H9 (cell line): ENCODE results near the gene KIAA1549. TPM values are rescaled to one million over a fixed set of nuclear protein-coding genes. Genes with fewer than 3 reads are reported as not detected.

ENCODE experiments used
- DNase-seq: peaks from one replicate; pipeline ENCODE4 v3.0.0-alpha.2; 2017
- H2AFZ ChIP-seq: one replicate; pipeline ENCODE4 v1.6.1; 2013; ENCODE audit warnings: mild to moderate bottlenecking, low read length, control low read depth, moderate library complexity
- H2AK5ac ChIP-seq: 2 replicates; pipeline ENCODE4 v1.6.1; 2013; ENCODE audit warnings: low read length, control low read depth, mixed read lengths; ENCODE audit not compliant: insufficient read length
- H2BK120ac ChIP-seq: one replicate; pipeline ENCODE4 v1.6.1; 2013; ENCODE audit warnings: low read depth, mild to moderate bottlenecking, low read length, control low read depth, inconsistent platforms; ENCODE audit not compliant: poor library complexity, severe bottlenecking
- H2BK12ac ChIP-seq: 2 replicates; pipeline ENCODE4 v1.6.1; 2013; ENCODE audit warnings: low read length, control low read depth, mixed read lengths, low read depth; ENCODE audit not compliant: insufficient read length
- H2BK15ac ChIP-seq: 2 replicates; pipeline ENCODE4 v1.6.1; 2013; ENCODE audit warnings: low read depth, low read length, control low read depth
- H2BK20ac ChIP-seq: one replicate; pipeline ENCODE4 v1.6.1; 2013; ENCODE audit warnings: low read depth, mild to moderate bottlenecking, low read length, control low read depth, inconsistent platforms; ENCODE audit not compliant: poor library complexity, severe bottlenecking
- H2BK5ac ChIP-seq: 2 replicates; pipeline ENCODE4 v1.6.1; 2013; ENCODE audit warnings: low read length, control low read depth, mixed read lengths; ENCODE audit not compliant: insufficient read length
- H3K14ac ChIP-seq: 2 replicates; pipeline ENCODE4 v1.6.1; 2013; ENCODE audit warnings: low read length, control low read depth; ENCODE audit not compliant: insufficient read depth
- H3K18ac ChIP-seq: 2 replicates; pipeline ENCODE4 v1.6.1; 2013; ENCODE audit warnings: low read depth, mild to moderate bottlenecking, mixed read lengths, low read length, control low read depth; ENCODE audit not compliant: insufficient read length
- H3K23ac ChIP-seq: 2 replicates; pipeline ENCODE4 v1.6.1; 2013; ENCODE audit warnings: low read length, control low read depth, mixed read lengths, low read depth; ENCODE audit not compliant: insufficient read length
- H3K23me2 ChIP-seq: 2 replicates; pipeline ENCODE4 v1.6.1; 2013; ENCODE audit warnings: low read depth, mild to moderate bottlenecking, mixed read lengths, low read length, control low read depth; ENCODE audit not compliant: insufficient read length, poor library complexity, severe bottlenecking
- H3K27ac ChIP-seq: 2 replicates; pipeline ENCODE4 v1.5.1; 2013; ENCODE audit warnings: low read length, control low read depth, mixed read lengths, low read depth; ENCODE audit not compliant: insufficient read length
- H3K27me3 ChIP-seq: 2 replicates; pipeline ENCODE4 v1.6.1; 2013; ENCODE audit warnings: low read length, control low read depth, inconsistent platforms; ENCODE audit not compliant: insufficient read depth
- H3K4ac ChIP-seq: 2 replicates; pipeline ENCODE4 v1.6.1; 2013; ENCODE audit warnings: low read depth, mild to moderate bottlenecking, control low read depth, inconsistent platforms, low read length, moderate library complexity
- H3K4me1 ChIP-seq: 2 replicates; pipeline ENCODE4 v1.6.1; 2013; ENCODE audit warnings: low read length, control low read depth, inconsistent platforms; ENCODE audit not compliant: insufficient read depth
- H3K4me2 ChIP-seq: 2 replicates; pipeline ENCODE4 v1.6.1; 2013; ENCODE audit warnings: low read length, control low read depth, mixed read lengths; ENCODE audit not compliant: insufficient read length, insufficient read depth
- H3K56ac ChIP-seq: 2 replicates; pipeline ENCODE4 v1.6.1; 2013; ENCODE audit warnings: low read depth, mild to moderate bottlenecking, mixed read lengths, low read length, control low read depth; ENCODE audit not compliant: insufficient read length
- H3K79me1 ChIP-seq: 2 replicates; pipeline ENCODE4 v1.6.1; 2013; ENCODE audit warnings: low read depth, mild to moderate bottlenecking, moderate library complexity, low read length, control low read depth, inconsistent platforms; ENCODE audit not compliant: insufficient read depth, poor library complexity, severe bottlenecking
- H3K79me2 ChIP-seq: 2 replicates; pipeline ENCODE4 v1.6.1; 2013; ENCODE audit warnings: low read length, control low read depth, inconsistent platforms; ENCODE audit not compliant: insufficient read depth
- H3K9ac ChIP-seq: 2 replicates; pipeline ENCODE4 v1.6.1; 2013; ENCODE audit warnings: low read length, control low read depth, mixed read lengths; ENCODE audit not compliant: insufficient read length; ENCODE audit errors: extremely low read depth
- H3K9me3 ChIP-seq: one replicate; pipeline ENCODE4 v1.6.1; 2013; ENCODE audit warnings: low read depth, low read length, inconsistent platforms; ENCODE audit not compliant: control insufficient read depth
- H3T11ph ChIP-seq: one replicate; pipeline ENCODE4 v1.6.1; 2013; ENCODE audit warnings: mild to moderate bottlenecking, low read length, control low read depth, inconsistent platforms
- H4K20me1 ChIP-seq: one replicate; pipeline ENCODE4 v1.6.1; 2013; ENCODE audit not compliant: control insufficient read depth, insufficient read length, insufficient read depth
- H4K5ac ChIP-seq: 2 replicates; pipeline ENCODE4 v1.6.1; 2013; ENCODE audit warnings: low read depth, mild to moderate bottlenecking, mixed read lengths, low read length, control low read depth; ENCODE audit not compliant: insufficient read length
- H4K8ac ChIP-seq: replicated peaks from 2 replicates; pipeline ENCODE4 v1.6.1; 2013; ENCODE audit warnings: low read length, control low read depth, mixed read lengths, low read depth; ENCODE audit not compliant: insufficient read length
- H4K91ac ChIP-seq: 2 replicates; pipeline ENCODE4 v1.6.1; 2013; ENCODE audit warnings: low read depth, mild to moderate bottlenecking, moderate library complexity, mixed read lengths, low read length, control low read depth; ENCODE audit not compliant: insufficient read length
- H3K27ac Mint-ChIP-seq, 3 experiments: 2 replicates in 2 of 3; 3 replicates in 1 of 3; pipeline ENCODE4 v1.8.0; 2020 to 2021; ENCODE audit warnings: mixed read lengths in 3 of 3, mild to moderate bottlenecking in 1 of 3, moderate library complexity in 1 of 3
- H3K27me3 Mint-ChIP-seq: 2 replicates; pipeline ENCODE4 v1.8.0; 2021; ENCODE audit warnings: low read depth, mild to moderate bottlenecking, moderate library complexity, mixed read lengths
- H3K36me3 Mint-ChIP-seq, 3 experiments: 2 replicates in 2 of 3; 3 replicates in 1 of 3; pipeline ENCODE4 v1.8.0; 2020 to 2021; ENCODE audit warnings: low read depth in 3 of 3, mixed read lengths in 3 of 3; ENCODE audit not compliant: insufficient read depth in 1 of 3
- H3K4me1 Mint-ChIP-seq, 2 experiments: 2 replicates each; pipeline ENCODE4 v1.8.0; 2020; ENCODE audit warnings: mixed read lengths in 2 of 2
- H3K4me3 Mint-ChIP-seq, 2 experiments: 2 replicates in 1 of 2; 3 replicates in 1 of 2; pipeline ENCODE4 v1.8.0; 2020 to 2021; ENCODE audit warnings: mild to moderate bottlenecking in 2 of 2, mixed read lengths in 2 of 2, moderate library complexity in 1 of 2
- H3K9me3 Mint-ChIP-seq, 2 experiments: 2 replicates in 1 of 2; 3 replicates in 1 of 2; pipeline ENCODE4 v1.8.0; 2020; ENCODE audit warnings: mild to moderate bottlenecking in 2 of 2, mixed read lengths in 2 of 2, moderate library complexity in 1 of 2
- CTCF ChIP-seq: fragments of 200-600 bp; sonication (generic); conservative IDR thresholded peaks from 3 replicates; pipeline ENCODE4 v1.8.0; 2021; ENCODE audit warnings: antibody characterized with exemption, mild to moderate bottlenecking
- WGBS: extraction: QIAGEN DNeasy Blood & Tissue Kit; methylation state at CpG from one replicate; pipeline ENCODE4 v1.1.7; 2013; ENCODE audit warnings: missing lambda C conversion rate, low lambda C conversion rate, mixed read lengths; ENCODE audit not compliant: insufficient read length; ENCODE audit errors: extremely low coverage; 5-methylcytosine and 5-hydroxymethylcytosine counted together
- total RNA-seq: library from RNA; stranded (reverse); gene quantifications from 2 replicates; pipeline ENCODE4 v1.2.1, GENCODE V29; 2021

The KIAA1549 gene
- total RNA-seq, 1 experiment from 2014 or later, result 11.9 TPM

- Histone ChIP-seq H3K56ac (no peak overlapping the region), H2BK15ac (no peak overlapping the region), H3K14ac (no peak overlapping the region), H3K18ac (no peak overlapping the region), H3K23me2 (no peaks in the 10 kb centered on the region), H3K9me3 (no peaks in the 10 kb centered on the region), H3K4me2 (no peak overlapping the region), H2BK120ac (no peak overlapping the region), H4K8ac (no peak overlapping the region), H3K79me1 (no peaks in the 10 kb centered on the region), H4K20me1 (no peaks in the 10 kb centered on the region), H2BK20ac (no peak overlapping the region), H4K91ac (no peak overlapping the region), H2BK5ac (no peak overlapping the region), H2AFZ (no peak overlapping the region), H2AK5ac (no peak overlapping the region), H3T11ph (no peak overlapping the region), H3K79me2 (no peaks in the 10 kb centered on the region), H3K23ac (no peak overlapping the region), H3K27me3 (no peaks in the 10 kb centered on the region), H3K4me1 (peaks cover 3% of the 10 kb centered on the region; the same call in 1 of the 2 replicates), H3K9ac (no peak overlapping the region), H3K4ac (no peak overlapping the region), H2BK12ac (no peak overlapping the region), H4K5ac (no peak overlapping the region), H3K27ac (no peak overlapping the region)
- no peak for TF ChIP-seq CTCF
- no peak overlapping the region for H3K4me3 Mint-ChIP-seq
- WGBS, result no CpG with 5 or more reads among the region's 7 CpGs
- no peaks in the 10 kb centered on the region; a peak in 1 of 7 replicates for H3K36me3 Mint-ChIP-seq
- peaks cover 25 to 27% of the 10 kb centered on the region in 2 experiments for H3K4me1 Mint-ChIP-seq
- no peak for DNase-seq
- no peaks in the 10 kb centered on the region for H3K9me3 Mint-ChIP-seq
- H3K27ac Mint-ChIP-seq, result no peak overlapping the region
- H3K27me3 Mint-ChIP-seq, result no peaks in the 10 kb centered on the region
Observed at GRCh38 chr7:138937484-138937883, 43.7 kb downstream of the KIAA1549 start.
